OCI-LY1 (cell line): ENCODE data around the gene FUBP3.

Source experiments
- EZH2 ChIP-seq: fragments of 200-600 bp; sonication (generic), shearing (Covaris generic); IDR thresholded peaks from 2 replicates; pipeline ENCODE4 v1.8.0; 2017; ENCODE audit warnings: borderline replicate concordance, mixed run types, mild to moderate bottlenecking, antibody characterized with exemption, low read length, moderate library complexity, mixed read lengths
- TF ChIP-seq, protein P1 (sequence below): fragments of 200-600 bp; sonication (generic), shearing (Covaris generic); IDR thresholded peaks from 2 replicates; pipeline ENCODE4 v1.5.1; 2017; ENCODE audit warnings: mild to moderate bottlenecking, antibody characterized with exemption, low read length, moderate library complexity, mixed read lengths

DNA sequence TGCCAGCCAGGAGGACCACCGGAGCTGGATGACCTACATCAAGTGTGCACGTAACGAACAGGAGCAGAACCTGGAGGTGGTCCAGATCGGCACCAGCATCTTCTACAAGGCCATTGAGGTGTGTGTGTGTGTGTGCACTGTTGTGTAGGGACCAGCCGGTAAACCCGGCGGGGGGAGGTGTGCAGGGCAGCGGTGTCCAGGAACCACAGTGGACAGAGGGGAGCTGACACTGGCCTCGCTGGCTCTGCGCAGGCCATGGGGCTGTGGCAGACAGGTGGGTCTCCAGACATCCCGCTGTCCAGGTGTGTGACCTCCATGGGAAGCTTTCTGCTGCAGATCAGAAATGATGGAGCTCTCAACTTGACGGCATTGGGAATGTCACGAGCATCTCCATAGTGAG lies 88.8 kb downstream of the FUBP3 start:
- TF ChIP-seq, protein P1, sequence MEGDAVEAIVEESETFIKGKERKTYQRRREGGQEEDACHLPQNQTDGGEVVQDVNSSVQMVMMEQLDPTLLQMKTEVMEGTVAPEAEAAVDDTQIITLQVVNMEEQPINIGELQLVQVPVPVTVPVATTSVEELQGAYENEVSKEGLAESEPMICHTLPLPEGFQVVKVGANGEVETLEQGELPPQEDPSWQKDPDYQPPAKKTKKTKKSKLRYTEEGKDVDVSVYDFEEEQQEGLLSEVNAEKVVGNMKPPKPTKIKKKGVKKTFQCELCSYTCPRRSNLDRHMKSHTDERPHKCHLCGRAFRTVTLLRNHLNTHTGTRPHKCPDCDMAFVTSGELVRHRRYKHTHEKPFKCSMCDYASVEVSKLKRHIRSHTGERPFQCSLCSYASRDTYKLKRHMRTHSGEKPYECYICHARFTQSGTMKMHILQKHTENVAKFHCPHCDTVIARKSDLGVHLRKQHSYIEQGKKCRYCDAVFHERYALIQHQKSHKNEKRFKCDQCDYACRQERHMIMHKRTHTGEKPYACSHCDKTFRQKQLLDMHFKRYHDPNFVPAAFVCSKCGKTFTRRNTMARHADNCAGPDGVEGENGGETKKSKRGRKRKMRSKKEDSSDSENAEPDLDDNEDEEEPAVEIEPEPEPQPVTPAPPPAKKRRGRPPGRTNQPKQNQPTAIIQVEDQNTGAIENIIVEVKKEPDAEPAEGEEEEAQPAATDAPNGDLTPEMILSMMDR, result no peak
- TF ChIP-seq EZH2, result no peak
